Measurements from ENCODE around the gene CPPED1.

GRCh38 chr16:12695454-12695853 is 108.2 kb downstream of the CPPED1 start:
- TF ChIP-seq SUZ12 (IDR thresholded peaks at IDR 0.05; ENCODE audit: extremely low read depth, insufficient read depth, insufficient read length) (no peak), ZNF274 (IDR thresholded peaks at IDR 0.05; ENCODE audit: low read depth, low read length) (no peak), YY1 (IDR thresholded peaks at IDR 0.05; ENCODE audit: insufficient read depth, insufficient read length) (no peak)
